Osteocyte (in vitro differentiated cells): ENCODE measurements around the gene CNTN3. TPM values are rescaled to one million over a fixed set of nuclear protein-coding genes. Genes with fewer than 3 reads are reported as not detected.

Source experiments
- DNase-seq: peaks from one replicate; pipeline ENCODE4 v3.0.0; 2021; ENCODE audit warnings: mixed read lengths; ENCODE audit not compliant: unreplicated experiment; ENCODE audit errors: extremely low spot score
- H3K27ac Mint-ChIP-seq: one replicate; pipeline ENCODE4 v1.8.0; 2021; ENCODE audit warnings: mild to moderate bottlenecking, mixed read lengths; ENCODE audit not compliant: unreplicated experiment
- H3K27me3 Mint-ChIP-seq: one replicate; pipeline ENCODE4 v1.8.0; 2021; ENCODE audit warnings: mixed read lengths; ENCODE audit not compliant: unreplicated experiment
- H3K36me3 Mint-ChIP-seq: one replicate; pipeline ENCODE4 v1.8.0; 2021; ENCODE audit warnings: mixed read lengths; ENCODE audit not compliant: unreplicated experiment
- H3K4me1 Mint-ChIP-seq: one replicate; pipeline ENCODE4 v1.8.0; 2021; ENCODE audit warnings: mixed read lengths; ENCODE audit not compliant: unreplicated experiment
- H3K4me3 Mint-ChIP-seq: one replicate; pipeline ENCODE4 v1.8.0; 2021; ENCODE audit warnings: mild to moderate bottlenecking, moderate library complexity, mixed read lengths; ENCODE audit not compliant: unreplicated experiment
- H3K9me3 Mint-ChIP-seq: one replicate; pipeline ENCODE4 v1.8.0; 2021; ENCODE audit warnings: mixed read lengths; ENCODE audit not compliant: unreplicated experiment
- CTCF ChIP-seq: fragments of 200-600 bp; sonication (generic); IDR thresholded peaks from 2 replicates; pipeline ENCODE4 v1.5.0; 2021; ENCODE audit warnings: antibody characterized with exemption, mild to moderate bottlenecking, moderate library complexity
- total RNA-seq: library from RNA; stranded (reverse); gene quantifications from 2 replicates; pipeline ENCODE4 v1.2.1, GENCODE V29; 2021

Gene CNTN3
- total RNA-seq, 1 donor from 2014 or later: 0.35 TPM

GRCh38 chr3:74639681-74640080 is 25.2 kb upstream of the CNTN3 start:
- no peak for DNase-seq
- Mint-ChIP-seq H3K4me3 (no peak overlapping the region), H3K36me3 (no peaks in the 10 kb centered on the region), H3K27me3 (no peaks in the 10 kb centered on the region), H3K27ac (no peak overlapping the region), H3K4me1 (no peaks in the 10 kb centered on the region), H3K9me3 (no peaks in the 10 kb centered on the region)
- no peak for TF ChIP-seq CTCF

GRCh38 chr3:74636981-74637380 is 22.5 kb upstream of the CNTN3 start:
- H3K4me1 Mint-ChIP-seq: no peaks in the 10 kb centered on the region
- no peak overlapping the region for H3K4me3 Mint-ChIP-seq
- H3K36me3 Mint-ChIP-seq: no peaks in the 10 kb centered on the region
- no peak overlapping the region for H3K27ac Mint-ChIP-seq
- H3K9me3 Mint-ChIP-seq: no peaks in the 10 kb centered on the region
- TF ChIP-seq CTCF: no peak
- no peak for DNase-seq
- no peaks in the 10 kb centered on the region for H3K27me3 Mint-ChIP-seq

- TF ChIP-seq CTCF: no peak
- no peaks in the 10 kb centered on the region for H3K36me3 Mint-ChIP-seq
- H3K27me3 Mint-ChIP-seq: no peaks in the 10 kb centered on the region
- no peak overlapping the region for H3K27ac Mint-ChIP-seq
- H3K4me3 Mint-ChIP-seq: no peak overlapping the region
- H3K4me1 Mint-ChIP-seq: peaks cover 8% of the 10 kb centered on the region
- no peaks in the 10 kb centered on the region for H3K9me3 Mint-ChIP-seq
- no peak for DNase-seq
Observed at GRCh38 chr3:74633021-74633420, 18.6 kb upstream of the CNTN3 start.

GRCh38 chr3:74631351-74632140 is 17.1 kb upstream of the CNTN3 start:
- Mint-ChIP-seq H3K36me3 (no peaks in the 10 kb centered on the region), H3K4me3 (no peak overlapping the region), H3K27me3 (no peaks in the 10 kb centered on the region), H3K9me3 (no peaks in the 10 kb centered on the region), H3K27ac (no peak overlapping the region), H3K4me1 (peaks cover 8% of the 10 kb centered on the region)
- DNase-seq: no peak
- no peak for TF ChIP-seq CTCF

- H3K36me3 Mint-ChIP-seq: no peaks in the 10 kb centered on the region
- peak; percentile 48 for TF ChIP-seq CTCF
- H3K27me3 Mint-ChIP-seq: no peaks in the 10 kb centered on the region
- no peak for DNase-seq
- no peak overlapping the region for H3K4me3 Mint-ChIP-seq
- no peak overlapping the region for H3K27ac Mint-ChIP-seq
- peaks cover 8% of the 10 kb centered on the region for H3K4me1 Mint-ChIP-seq
- H3K9me3 Mint-ChIP-seq: no peaks in the 10 kb centered on the region
Observed at GRCh38 chr3:74630602-74631001, 16.1 kb upstream of the CNTN3 start.
